Measurements from ENCODE around the gene UNC5B. TPM values are rescaled to one million over a fixed set of nuclear protein-coding genes. Genes with fewer than 3 reads are reported as not detected.
A peak's percentile ranks its signal among the peaks of the same experiment; 100 is the strongest.
"Not testable (repeated sequence)": the region's sequence is repeated elsewhere in the genome, so short reads cannot be mapped to it uniquely, and the experiment has no call there.

The UNC5B gene
- total RNA-seq, 1 donor from 2014 or later: 4.1 TPM

- intact Hi-C loops (cut with DNase I): no loop called here
- ATAC-seq (no peak), DNase-seq (ENCODE audit: low spot score) (no peak)
Measured at GRCh38 chr10:71286521-71287294, 74.3 kb downstream of the UNC5B start.

- DNase-seq (ENCODE audit: low spot score) (no peak), ATAC-seq (no peak)
- intact Hi-C loops (cut with DNase I): no loop called here
Measured at GRCh38 chr10:71287456-71287855, 75.1 kb downstream of the UNC5B start.

GRCh38 chr10:71288461-71288860 lies 76.1 kb downstream of the UNC5B start:
- no peak for DNase-seq (ENCODE audit: low spot score)
- intact Hi-C loops (cut with DNase I): no loop called here

GRCh38 chr10:71289421-71290130 lies 77.2 kb downstream of the UNC5B start:
- ATAC-seq: no peak
- no peak for DNase-seq (ENCODE audit: low spot score)
- intact Hi-C loops (cut with DNase I): no loop called here

More at GRCh38 chr10:71288461-71288860, 76.1 kb downstream of the UNC5B start:
- no peak for ATAC-seq

DNA sequence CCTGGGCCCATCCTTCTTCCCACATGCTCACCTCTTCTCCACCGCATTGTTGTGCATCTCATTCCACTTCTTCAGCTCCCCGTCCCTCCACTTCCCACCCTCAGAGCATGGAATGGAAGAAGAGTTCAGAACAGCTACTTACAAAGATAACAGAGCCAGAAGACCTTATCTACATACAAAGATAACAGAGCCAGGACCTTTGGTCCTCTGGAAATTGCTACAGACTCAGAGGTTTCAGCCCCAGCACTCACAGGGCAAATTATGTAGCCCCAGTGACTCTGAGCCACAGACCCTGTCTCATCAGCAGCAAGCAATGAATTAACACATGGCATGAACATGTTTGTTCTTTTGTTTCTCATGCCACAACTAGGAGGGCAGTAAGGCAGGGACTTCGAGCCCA lies 78.0 kb downstream of the UNC5B start:
- DNase-seq (ENCODE audit: low spot score): no peak
- no peak for ATAC-seq
- intact Hi-C loops (cut with DNase I): no loop called here

DNA sequence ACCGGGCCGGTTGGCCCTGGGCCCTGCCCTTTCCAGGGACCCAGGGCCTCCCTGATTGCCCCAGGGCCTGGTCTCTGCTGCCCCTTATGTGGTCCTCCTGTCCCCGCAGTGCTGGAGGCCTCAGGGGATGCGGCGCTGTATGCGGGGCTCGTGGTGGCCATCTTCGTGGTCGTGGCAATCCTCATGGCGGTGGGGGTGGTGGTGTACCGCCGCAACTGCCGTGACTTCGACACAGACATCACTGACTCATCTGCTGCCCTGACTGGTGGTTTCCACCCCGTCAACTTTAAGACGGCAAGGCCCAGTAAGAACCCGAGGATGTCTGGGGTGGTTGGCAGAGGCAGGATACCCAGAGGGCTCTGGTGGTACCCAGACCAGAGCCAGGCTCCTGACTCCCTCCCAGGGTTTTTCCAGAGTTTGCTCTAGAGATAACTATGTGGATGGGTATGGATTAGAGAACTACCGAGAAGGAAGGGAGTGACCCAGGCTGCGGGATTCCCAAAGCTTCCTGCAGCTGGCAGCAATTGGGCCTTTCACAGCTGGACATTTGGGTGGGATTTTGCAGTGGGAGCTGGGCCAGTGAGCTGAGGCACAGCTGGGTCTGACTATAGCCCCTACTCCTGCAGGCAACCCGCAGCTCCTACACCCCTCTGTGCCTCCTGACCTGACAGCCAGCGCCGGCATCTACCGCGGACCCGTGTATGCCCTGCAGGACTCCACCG lies 78.6 kb downstream of the UNC5B start:
- intact Hi-C loops (cut with DNase I): no loop called here
- DNase-seq (ENCODE audit: low spot score): no peak
- no peak for ATAC-seq

DNA sequence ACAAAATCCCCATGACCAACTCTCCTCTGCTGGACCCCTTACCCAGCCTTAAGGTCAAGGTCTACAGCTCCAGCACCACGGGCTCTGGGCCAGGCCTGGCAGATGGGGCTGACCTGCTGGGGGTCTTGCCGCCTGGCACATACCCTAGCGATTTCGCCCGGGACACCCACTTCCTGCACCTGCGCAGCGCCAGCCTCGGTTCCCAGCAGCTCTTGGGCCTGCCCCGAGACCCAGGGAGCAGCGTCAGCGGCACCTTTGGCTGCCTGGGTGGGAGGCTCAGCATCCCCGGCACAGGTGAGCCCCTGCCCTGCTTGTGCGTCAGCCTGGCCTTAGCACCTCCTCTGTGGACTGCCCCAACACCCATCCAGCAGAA lies 79.1 kb downstream of the UNC5B start:
- ATAC-seq: no peak
- DNase-seq (ENCODE audit: low spot score): no peak
- intact Hi-C loops (cut with DNase I): no loop called here

- DNase-seq (ENCODE audit: low spot score) (no peak), ATAC-seq (no peak)
- intact Hi-C loops (cut with DNase I): no loop called here
Measured at GRCh38 chr10:71292624-71293445, 80.5 kb downstream of the UNC5B start.

GRCh38 chr10:71293446-71294084 lies 81.2 kb downstream of the UNC5B start:
- no peak for DNase-seq (ENCODE audit: low spot score)
- peak; percentile 23 for ATAC-seq
- intact Hi-C loops (cut with DNase I): no loop called here

GRCh38 chr10:71294091-71294561 lies 81.8 kb downstream of the UNC5B start:
- DNase-seq (ENCODE audit: low spot score) (no peak), ATAC-seq (no peak)
- intact Hi-C loops (cut with DNase I): no loop called here

DNA sequence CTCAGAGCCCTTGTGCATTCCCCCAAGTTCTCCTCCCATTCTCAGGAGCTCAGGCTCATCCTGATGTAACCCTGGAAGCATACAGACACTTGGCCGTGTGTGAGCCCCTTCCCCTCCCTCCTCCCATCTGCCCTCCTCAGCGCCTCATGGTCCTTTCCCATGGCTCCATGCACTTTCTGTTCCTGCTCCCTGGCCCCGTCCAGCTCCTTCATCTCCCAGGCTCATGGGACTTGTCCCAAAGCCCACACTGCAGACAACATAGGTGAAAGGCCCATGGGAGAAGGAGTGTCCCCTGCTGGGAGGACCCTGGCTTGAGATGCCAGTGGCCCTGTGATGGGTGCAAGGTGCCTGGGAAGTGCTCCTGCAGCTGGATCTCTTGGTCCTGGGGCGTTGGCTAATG lies 82.5 kb downstream of the UNC5B start:
- DNase-seq (ENCODE audit: low spot score) (no peak), ATAC-seq (no peak)
- intact Hi-C loops (cut with DNase I): no loop called here

- intact Hi-C loops (cut with DNase I): no loop called here
- ATAC-seq (no peak), DNase-seq (ENCODE audit: low spot score) (no peak)
Measured at GRCh38 chr10:71295641-71296040, 83.3 kb downstream of the UNC5B start.

- DNase-seq (ENCODE audit: low spot score) (no peak), ATAC-seq (no peak)
- intact Hi-C loops (cut with DNase I): no loop called here
Measured at GRCh38 chr10:71296086-71296485, 83.7 kb downstream of the UNC5B start.

DNA sequence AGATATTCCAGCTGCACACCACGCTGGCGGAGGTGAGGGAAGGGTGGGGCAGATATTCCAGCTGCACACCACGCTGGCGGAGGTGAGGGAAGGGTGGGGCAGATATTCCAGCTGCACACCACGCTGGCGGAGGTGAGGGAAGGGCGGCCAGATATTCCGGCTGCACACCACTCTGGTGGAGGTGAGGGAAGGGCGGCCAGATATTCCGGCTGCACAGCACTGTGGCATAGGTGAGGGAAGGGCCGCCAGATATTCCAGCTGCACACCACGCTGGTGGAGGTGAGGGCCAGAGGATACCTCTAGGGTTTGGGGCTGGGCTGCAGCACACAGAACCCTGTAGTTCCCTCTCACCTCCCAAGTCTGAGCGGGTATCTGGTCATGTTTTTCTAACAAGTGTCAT lies 84.4 kb downstream of the UNC5B start:
- ATAC-seq; DNase-seq (ENCODE audit: low spot score); intact Hi-C loops (cut with DNase I): not testable (repeated sequence)

GRCh38 chr10:71297343-71297742 lies 85.0 kb downstream of the UNC5B start:
- no peak for ATAC-seq
- intact Hi-C loops (cut with DNase I): no loop called here

GRCh38 chr10:71299071-71299785 lies 86.9 kb downstream of the UNC5B start:
- intact Hi-C loops (cut with DNase I): no loop called here
- peak; percentile 66 for ATAC-seq

More at GRCh38 chr10:71297343-71297742, 85.0 kb downstream of the UNC5B start:
- DNase-seq (ENCODE audit: low spot score): no peak

GRCh38 chr10:71300555-71301370 lies 88.4 kb downstream of the UNC5B start:
- DNase-seq (ENCODE audit: low spot score) (no peak), ATAC-seq (no peak)
- intact Hi-C loops (cut with DNase I): no loop called here

More at GRCh38 chr10:71299071-71299785, 86.9 kb downstream of the UNC5B start:
- DNase-seq (ENCODE audit: low spot score): no peak

Measured in sciatic nerve (tissue), 2 donors.